Type B pancreatic cell (in vitro differentiated cells): ENCODE measurements around the gene HS2ST1. TPM values are rescaled to one million over a fixed set of nuclear protein-coding genes. Genes with fewer than 3 reads are reported as not detected.
A peak's percentile ranks its signal among the peaks of the same experiment; 100 is the strongest.

ENCODE experiments used
- DNase-seq: peaks from one replicate; pipeline ENCODE4 v3.0.0; 2021; ENCODE audit warnings: mixed read lengths; ENCODE audit not compliant: unreplicated experiment; ENCODE audit errors: extremely low spot score
- H3K27ac Mint-ChIP-seq: 2 replicates; pipeline ENCODE4 v1.8.0; 2021; ENCODE audit warnings: mild to moderate bottlenecking, mixed read lengths
- H3K27me3 Mint-ChIP-seq: 2 replicates; pipeline ENCODE4 v1.8.0; 2021; ENCODE audit warnings: mixed read lengths
- H3K36me3 Mint-ChIP-seq: 2 replicates; pipeline ENCODE4 v1.8.0; 2021; ENCODE audit warnings: mixed read lengths
- H3K4me1 Mint-ChIP-seq: one replicate; pipeline ENCODE4 v1.8.0; 2021; ENCODE audit warnings: mixed read lengths; ENCODE audit not compliant: unreplicated experiment
- H3K4me3 Mint-ChIP-seq: 2 replicates; pipeline ENCODE4 v1.8.0; 2021; ENCODE audit warnings: mild to moderate bottlenecking, mixed read lengths
- H3K9me3 Mint-ChIP-seq: 2 replicates; pipeline ENCODE4 v1.8.0; 2021; ENCODE audit warnings: mixed read lengths
- total RNA-seq: library from RNA; stranded (reverse); gene quantifications from 2 replicates; pipeline ENCODE4 v1.2.1, GENCODE V29; 2021; ENCODE audit warnings: low replicate concordance
- TF ChIP-seq, protein P1 (sequence below): fragments of 200-600 bp; sonication (generic); conservative IDR thresholded peaks from 2 replicates; pipeline ENCODE4 v1.5.0; 2021; ENCODE audit warnings: antibody characterized with exemption, mild to moderate bottlenecking

The HS2ST1 gene
- total RNA-seq, 1 donor from 2014 or later: 40.3 TPM

DNA sequence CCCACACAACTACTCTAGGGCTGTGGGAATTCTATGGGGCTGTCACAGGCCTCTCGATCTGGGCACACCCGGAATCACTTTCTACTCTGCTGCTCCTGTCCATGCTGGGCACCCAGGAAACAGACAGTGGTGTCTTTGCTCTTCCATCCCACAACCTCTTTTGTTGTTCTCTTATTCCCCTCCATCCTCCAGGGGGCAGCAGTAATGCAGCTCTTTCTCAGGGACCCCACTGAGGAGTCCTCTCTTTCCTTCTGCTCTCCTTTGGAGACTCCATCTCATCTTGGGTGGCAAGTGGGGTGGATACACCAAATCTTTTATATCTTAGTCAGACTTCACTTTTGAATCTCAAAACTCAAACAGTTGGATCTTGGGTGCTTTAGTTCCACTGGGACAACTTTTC is 206.3 kb downstream of the HS2ST1 start:
- no peak for DNase-seq
- Mint-ChIP-seq H3K36me3 (no peaks in the 10 kb centered on the region), H3K4me1 (peaks cover 6% of the 10 kb centered on the region), H3K27me3 (no peaks in the 10 kb centered on the region), H3K27ac (no peak overlapping the region), H3K4me3 (no peak overlapping the region), H3K9me3 (no peaks in the 10 kb centered on the region)
- TF ChIP-seq, protein P1, sequence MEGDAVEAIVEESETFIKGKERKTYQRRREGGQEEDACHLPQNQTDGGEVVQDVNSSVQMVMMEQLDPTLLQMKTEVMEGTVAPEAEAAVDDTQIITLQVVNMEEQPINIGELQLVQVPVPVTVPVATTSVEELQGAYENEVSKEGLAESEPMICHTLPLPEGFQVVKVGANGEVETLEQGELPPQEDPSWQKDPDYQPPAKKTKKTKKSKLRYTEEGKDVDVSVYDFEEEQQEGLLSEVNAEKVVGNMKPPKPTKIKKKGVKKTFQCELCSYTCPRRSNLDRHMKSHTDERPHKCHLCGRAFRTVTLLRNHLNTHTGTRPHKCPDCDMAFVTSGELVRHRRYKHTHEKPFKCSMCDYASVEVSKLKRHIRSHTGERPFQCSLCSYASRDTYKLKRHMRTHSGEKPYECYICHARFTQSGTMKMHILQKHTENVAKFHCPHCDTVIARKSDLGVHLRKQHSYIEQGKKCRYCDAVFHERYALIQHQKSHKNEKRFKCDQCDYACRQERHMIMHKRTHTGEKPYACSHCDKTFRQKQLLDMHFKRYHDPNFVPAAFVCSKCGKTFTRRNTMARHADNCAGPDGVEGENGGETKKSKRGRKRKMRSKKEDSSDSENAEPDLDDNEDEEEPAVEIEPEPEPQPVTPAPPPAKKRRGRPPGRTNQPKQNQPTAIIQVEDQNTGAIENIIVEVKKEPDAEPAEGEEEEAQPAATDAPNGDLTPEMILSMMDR: peak; percentile 49

DNA sequence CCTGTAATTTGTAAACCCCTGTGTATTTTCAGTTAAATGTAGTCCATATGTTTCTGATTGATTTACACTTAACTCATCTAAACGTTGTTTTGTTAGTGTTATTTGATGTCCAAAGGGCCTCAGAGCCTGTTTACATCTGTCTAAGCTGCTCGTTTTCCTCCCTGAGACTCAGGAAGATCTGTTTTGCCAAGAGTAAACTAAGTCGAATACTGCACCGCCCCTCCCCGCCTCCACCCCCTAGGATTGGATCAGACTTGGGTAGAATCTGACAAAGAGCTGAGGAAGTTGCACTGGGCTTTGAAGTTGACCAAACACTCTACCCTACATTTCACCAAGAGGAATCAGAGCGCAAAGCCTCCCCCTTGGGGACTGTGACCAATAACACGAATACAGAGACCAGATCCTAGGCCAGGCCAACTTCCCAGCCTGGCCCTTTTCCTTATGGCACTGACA is 207.3 kb downstream of the HS2ST1 start:
- H3K9me3 Mint-ChIP-seq: no peaks in the 10 kb centered on the region
- no peak for DNase-seq
- no peaks in the 10 kb centered on the region for H3K36me3 Mint-ChIP-seq
- no peaks in the 10 kb centered on the region for H3K27me3 Mint-ChIP-seq
- H3K27ac Mint-ChIP-seq: no peak overlapping the region
- H3K4me1 Mint-ChIP-seq: peaks cover 6% of the 10 kb centered on the region
- TF ChIP-seq, protein P1: no peak
- no peak overlapping the region for H3K4me3 Mint-ChIP-seq

DNA sequence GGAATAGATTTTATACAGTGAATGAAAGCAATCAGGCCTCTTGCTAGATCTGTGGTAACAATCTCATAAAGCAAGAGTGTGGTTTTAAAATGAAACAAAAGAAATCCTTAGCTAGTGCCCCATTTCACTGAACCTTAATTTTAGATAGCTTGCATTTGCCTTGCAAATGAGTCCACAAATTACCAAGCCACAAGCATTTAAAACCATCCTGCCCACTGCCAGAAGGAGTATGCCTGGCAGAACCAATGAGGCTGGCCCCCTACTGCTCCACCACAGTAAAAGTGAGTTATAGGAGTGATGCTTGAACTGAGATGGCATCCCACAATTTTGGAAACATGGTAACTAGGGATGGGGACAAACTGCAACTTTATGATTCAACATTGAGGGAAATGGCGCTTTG is 207.8 kb downstream of the HS2ST1 start:
- DNase-seq: no peak
- H3K9me3 Mint-ChIP-seq: no peaks in the 10 kb centered on the region
- peaks cover 6% of the 10 kb centered on the region for H3K4me1 Mint-ChIP-seq
- H3K36me3 Mint-ChIP-seq: no peaks in the 10 kb centered on the region
- no peak overlapping the region for H3K27ac Mint-ChIP-seq
- TF ChIP-seq, protein P1: no peak
- no peak overlapping the region for H3K4me3 Mint-ChIP-seq
- no peaks in the 10 kb centered on the region for H3K27me3 Mint-ChIP-seq

DNA sequence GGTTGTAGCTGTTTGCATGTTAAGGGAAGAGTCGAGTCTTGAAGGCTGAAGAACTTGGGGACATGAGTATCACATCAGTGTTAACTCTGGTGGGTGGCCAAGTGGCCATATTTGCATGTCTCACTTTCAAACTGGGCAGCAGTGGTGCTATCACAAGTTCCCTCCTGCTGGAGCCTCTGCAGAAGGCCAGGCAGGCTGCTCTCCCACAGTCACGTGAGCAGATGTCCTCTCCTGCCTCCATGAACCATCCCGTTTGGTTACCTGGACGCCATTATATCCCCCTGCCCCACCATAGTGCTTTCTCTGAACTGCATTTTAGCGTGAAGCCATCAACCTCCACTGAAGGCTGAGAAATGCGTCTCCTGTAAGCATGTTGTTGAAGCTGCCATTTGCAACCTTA is 209.2 kb downstream of the HS2ST1 start:
- Mint-ChIP-seq H3K27ac (no peak overlapping the region), H3K36me3 (no peaks in the 10 kb centered on the region), H3K4me1 (no peaks in the 10 kb centered on the region), H3K9me3 (no peaks in the 10 kb centered on the region), H3K4me3 (no peak overlapping the region), H3K27me3 (peaks cover 3% of the 10 kb centered on the region)
- DNase-seq: no peak
- TF ChIP-seq, protein P1: no peak

DNA sequence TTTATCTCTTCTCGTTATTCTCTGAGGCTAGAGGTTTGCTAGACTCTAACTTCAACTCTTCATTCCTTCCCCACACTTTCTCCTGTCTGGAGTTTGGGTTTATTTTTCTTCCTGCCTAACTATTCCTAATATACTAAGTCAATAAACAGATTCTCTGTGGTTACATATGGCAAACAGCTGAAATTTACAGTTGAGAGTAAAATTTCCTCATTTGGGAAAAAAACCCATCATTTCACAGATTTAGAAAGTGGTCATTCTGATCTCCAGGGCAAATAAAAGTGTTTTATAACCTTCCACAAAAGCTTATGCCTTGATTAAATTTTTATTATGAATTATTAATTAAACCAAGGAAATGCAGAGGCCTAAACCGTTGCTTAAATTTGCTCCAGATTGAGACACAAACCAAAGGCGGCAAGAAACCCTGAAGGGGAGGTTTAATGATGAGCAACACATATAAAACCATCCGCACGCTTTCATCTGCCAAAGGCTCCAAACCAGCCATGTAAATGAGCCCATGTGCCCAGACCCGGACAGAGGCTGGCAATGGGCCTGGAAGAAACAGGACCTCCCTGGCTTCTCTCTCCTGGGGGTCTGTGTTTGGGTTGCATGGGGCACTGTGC is 212.6 kb downstream of the HS2ST1 start:
- H3K4me3 Mint-ChIP-seq: no peak overlapping the region
- peaks cover 3% of the 10 kb centered on the region for H3K27me3 Mint-ChIP-seq
- H3K27ac Mint-ChIP-seq: no peak overlapping the region
- no peak for DNase-seq
- no peaks in the 10 kb centered on the region for H3K9me3 Mint-ChIP-seq
- peaks cover 12% of the 10 kb centered on the region for H3K4me1 Mint-ChIP-seq
- no peaks in the 10 kb centered on the region for H3K36me3 Mint-ChIP-seq
- TF ChIP-seq, protein P1: no peak
